ENCODE results near the gene PPP4C. TPM values are rescaled to one million over a fixed set of nuclear protein-coding genes. Genes with fewer than 3 reads are reported as not detected.
"Not testable (repeated sequence)": the region's sequence is repeated elsewhere in the genome, so short reads cannot be mapped to it uniquely, and the experiment has no call there.

The PPP4C gene
- total RNA-seq, 1 donor from 2014 or later, result 79.8 TPM

- DNase-seq (ENCODE audit: low read depth), result no peak
These were observed 46.9 kb downstream of the PPP4C start for GRCh38 chr16:30122604-30123160.

- DNase-seq (ENCODE audit: low read depth), result no peak
These were observed 49.2 kb downstream of the PPP4C start for GRCh38 chr16:30124985-30125379.

- DNase-seq (ENCODE audit: low read depth), result not testable (repeated sequence)
These were observed 49.9 kb downstream of the PPP4C start for GRCh38 chr16:30125690-30126089.

GRCh38 chr16:30127993-30128392, 52.2 kb downstream of the PPP4C start:
- DNase-seq (ENCODE audit: low read depth), result no peak

- no peak for DNase-seq (ENCODE audit: low read depth)
These were observed 56.2 kb downstream of the PPP4C start for GRCh38 chr16:30131869-30132475.

GRCh38 chr16:30132591-30132990, 56.8 kb downstream of the PPP4C start:
- DNase-seq (ENCODE audit: low read depth), result no peak

Other genes starting within 250 kb of the PPP4C start
- gene CDIPT, start 212.8 kb upstream of the PPP4C start, total RNA-seq, result 47.2 and 53.9 TPM in 2 replicates
- 6.4 and 11.8 TPM in 2 replicates for gene SEZ6L2, start 176.4 kb upstream of the PPP4C start, total RNA-seq
- 3.9 and 4.0 TPM in 2 replicates for gene ASPHD1, start 175.5 kb upstream of the PPP4C start, total RNA-seq
- gene KCTD13, start 149.8 kb upstream of the PPP4C start, total RNA-seq, result 6.8 and 9.3 TPM in 2 replicates
- gene TMEM219, start 113.9 kb upstream of the PPP4C start, total RNA-seq, result 89.8 and 92.2 TPM in 2 replicates
- gene TAOK2, start 102.1 kb upstream of the PPP4C start, total RNA-seq, result 49.9 and 75.7 TPM in 2 replicates
- 11.9 and 12.7 TPM in 2 replicates for gene HIRIP3, start 80.4 kb upstream of the PPP4C start, total RNA-seq
- gene INO80E, start 79.8 kb upstream of the PPP4C start, total RNA-seq, result 43.8 and 97.6 TPM in 2 replicates
- gene DOC2A, start 65.0 kb upstream of the PPP4C start, total RNA-seq, result not detected in 2 replicates
- not detected in 2 replicates for gene C16orf92, start 52.8 kb upstream of the PPP4C start, total RNA-seq
- 0.21 and 1.0 TPM in 2 replicates for gene TLCD3B, start 44.7 kb upstream of the PPP4C start, total RNA-seq
- 2,927 and 3,693 TPM in 2 replicates for gene ALDOA, start 10.2 kb upstream of the PPP4C start, total RNA-seq
- gene TBX6, start 15.9 kb downstream of the PPP4C start, total RNA-seq, result 0.45 and 1.4 TPM in 2 replicates
- 41.3 and 52.2 TPM in 2 replicates for gene YPEL3, start 20.2 kb downstream of the PPP4C start, total RNA-seq
- gene GDPD3, start 37.5 kb downstream of the PPP4C start, total RNA-seq, result 0.24 and 0.47 TPM in 2 replicates
- gene MAPK3, start 47.2 kb downstream of the PPP4C start, total RNA-seq, result 13.7 and 20.9 TPM in 2 replicates
- gene CORO1A, start 107.6 kb downstream of the PPP4C start, total RNA-seq, result 0.21 and 1.5 TPM in 2 replicates
- 66.2 and 236 TPM in 2 replicates for gene BOLA2B, start 117.7 kb downstream of the PPP4C start, total RNA-seq
- 12.7 and 26.6 TPM in 2 replicates for gene SLX1A, start 117.9 kb downstream of the PPP4C start, total RNA-seq
- gene SULT1A3, start 123.3 kb downstream of the PPP4C start, total RNA-seq, result 1.3 and 3.0 TPM in 2 replicates
- gene NPIPB13, start 172.5 kb downstream of the PPP4C start, total RNA-seq, result 1.7 and 2.4 TPM in 2 replicates

All from myocyte (in vitro differentiated cells).